Measurements from ENCODE around the gene GRIA1.

- TF ChIP-seq, protein P1, sequence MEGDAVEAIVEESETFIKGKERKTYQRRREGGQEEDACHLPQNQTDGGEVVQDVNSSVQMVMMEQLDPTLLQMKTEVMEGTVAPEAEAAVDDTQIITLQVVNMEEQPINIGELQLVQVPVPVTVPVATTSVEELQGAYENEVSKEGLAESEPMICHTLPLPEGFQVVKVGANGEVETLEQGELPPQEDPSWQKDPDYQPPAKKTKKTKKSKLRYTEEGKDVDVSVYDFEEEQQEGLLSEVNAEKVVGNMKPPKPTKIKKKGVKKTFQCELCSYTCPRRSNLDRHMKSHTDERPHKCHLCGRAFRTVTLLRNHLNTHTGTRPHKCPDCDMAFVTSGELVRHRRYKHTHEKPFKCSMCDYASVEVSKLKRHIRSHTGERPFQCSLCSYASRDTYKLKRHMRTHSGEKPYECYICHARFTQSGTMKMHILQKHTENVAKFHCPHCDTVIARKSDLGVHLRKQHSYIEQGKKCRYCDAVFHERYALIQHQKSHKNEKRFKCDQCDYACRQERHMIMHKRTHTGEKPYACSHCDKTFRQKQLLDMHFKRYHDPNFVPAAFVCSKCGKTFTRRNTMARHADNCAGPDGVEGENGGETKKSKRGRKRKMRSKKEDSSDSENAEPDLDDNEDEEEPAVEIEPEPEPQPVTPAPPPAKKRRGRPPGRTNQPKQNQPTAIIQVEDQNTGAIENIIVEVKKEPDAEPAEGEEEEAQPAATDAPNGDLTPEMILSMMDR (IDR thresholded peaks at IDR 0.05) = no peak
- no peak for TF ChIP-seq POLR2A (IDR thresholded peaks at IDR 0.05)
Observed at GRCh38 chr5:153562189-153562588, 71.7 kb downstream of the GRIA1 start.
